SK-N-SH treated with all-trans-retinoic acid at 6 μM for 48 hours (cell line): ENCODE data around the gene CAGE1.

Source experiments
- ATAC-seq: fragments of 200-7000 bp; cut with Tn5 transposase; 3 replicates; pipeline ENCODE4 v1.9.1; 2020; ENCODE audit warnings: mild to moderate bottlenecking, moderate library complexity
- ARNTL ChIP-seq: fragments of 450-650 bp; formaldehyde crosslinking; IDR thresholded peaks from 2 replicates; pipeline ENCODE4 v1.5.0; 2020; ENCODE audit warnings: low read depth, mild to moderate bottlenecking, moderate library complexity, borderline replicate concordance
- BACH2 ChIP-seq: fragments of 250-450 bp; sonication (Bioruptor Pico); IDR thresholded peaks from 2 replicates; pipeline ENCODE4 v1.9.0; 2021; ENCODE audit warnings: mild to moderate bottlenecking, borderline replicate concordance
- CREB5 ChIP-seq: fragments of 250-450 bp; sonication (Bioruptor Pico); IDR thresholded peaks from 2 replicates; pipeline ENCODE4 v1.5.1; 2020; ENCODE audit warnings: low read depth, mild to moderate bottlenecking, moderate library complexity
- CSDC2 ChIP-seq: fragments of 250-450 bp; sonication (Bioruptor Pico); IDR thresholded peaks from 2 replicates; pipeline ENCODE4 v1.5.0; 2020; ENCODE audit warnings: mild to moderate bottlenecking, moderate library complexity
- ESRRG ChIP-seq: fragments of 250-450 bp; sonication (Bioruptor Pico); IDR thresholded peaks from 2 replicates; pipeline ENCODE4 v1.6.1; 2021; ENCODE audit warnings: mild to moderate bottlenecking
- GLIS3 ChIP-seq: fragments of 250-450 bp; sonication (Bioruptor Pico); IDR thresholded peaks from 2 replicates; pipeline ENCODE4 v1.5.0; 2020; ENCODE audit warnings: mild to moderate bottlenecking, moderate library complexity
- ISL1 ChIP-seq: fragments of 250-450 bp; sonication (Bioruptor Pico); IDR thresholded peaks from 2 replicates; pipeline ENCODE4 v2.1.2; 2022; ENCODE audit warnings: mild to moderate bottlenecking, moderate library complexity
- OSR1 ChIP-seq: fragments of 250-450 bp; sonication (Bioruptor Pico); IDR thresholded peaks from 2 replicates; pipeline ENCODE4 v1.8.0; 2022; ENCODE audit warnings: moderate library complexity, mild to moderate bottlenecking, inconsistent platforms
- POU6F1 ChIP-seq: fragments of 250-450 bp; sonication (Bioruptor Pico); IDR thresholded peaks from 2 replicates; pipeline ENCODE4 v1.8.0; 2021; ENCODE audit warnings: low read depth, mild to moderate bottlenecking, moderate library complexity, borderline replicate concordance
- PPARA ChIP-seq: fragments of 250-450 bp; sonication (Bioruptor Pico); IDR thresholded peaks from 2 replicates; pipeline ENCODE4 v1.5.0; 2020; ENCODE audit warnings: mild to moderate bottlenecking, borderline replicate concordance
- RARB ChIP-seq: fragments of 250-450 bp; sonication (Bioruptor Pico); IDR thresholded peaks from 2 replicates; pipeline ENCODE4 v1.8.0; 2021; ENCODE audit warnings: mild to moderate bottlenecking, moderate library complexity
- TCF4 ChIP-seq: fragments of 250-450 bp; sonication (Bioruptor Pico); IDR thresholded peaks from 2 replicates; pipeline ENCODE4 v1.8.0; 2021; ENCODE audit warnings: mild to moderate bottlenecking, moderate library complexity, borderline replicate concordance
- TOX ChIP-seq: fragments of 250-450 bp; sonication (Bioruptor Pico); IDR thresholded peaks from 2 replicates; pipeline ENCODE4 v1.8.0; 2021; ENCODE audit warnings: mild to moderate bottlenecking, moderate library complexity, borderline replicate concordance
- TSHZ2 ChIP-seq: fragments of 250-450 bp; sonication (Bioruptor Pico); IDR thresholded peaks from 2 replicates; pipeline ENCODE4 v1.5.0; 2020; ENCODE audit warnings: mild to moderate bottlenecking, moderate library complexity
- ZFP3 ChIP-seq: fragments of 250-450 bp; sonication (Bioruptor Pico); IDR thresholded peaks from 2 replicates; pipeline ENCODE4 v1.5.0; 2020; ENCODE audit warnings: mild to moderate bottlenecking, moderate library complexity
- ZNF565 ChIP-seq: fragments of 450-650 bp; formaldehyde crosslinking; conservative IDR thresholded peaks from 2 replicates; pipeline ENCODE4 v1.5.0; 2020; ENCODE audit warnings: low read depth, mild to moderate bottlenecking, moderate library complexity
- ZNF8 ChIP-seq: fragments of 450-650 bp; formaldehyde crosslinking; IDR thresholded peaks from 2 replicates; pipeline ENCODE4 v1.5.0; 2020; ENCODE audit warnings: mild to moderate bottlenecking, moderate library complexity
- TF ChIP-seq, protein P1 (sequence below): fragments of 250-450 bp; sonication (Bioruptor Pico); IDR thresholded peaks from 2 replicates; pipeline ENCODE4 v1.5.1; 2021; ENCODE audit warnings: mild to moderate bottlenecking, moderate library complexity
- TF ChIP-seq, protein P2 (sequence below): fragments of 250-450 bp; sonication (Bioruptor Pico); IDR thresholded peaks from 2 replicates; pipeline ENCODE4 v1.8.0; 2020; ENCODE audit warnings: mild to moderate bottlenecking, moderate library complexity, borderline replicate concordance

Gene CAGE1

GRCh38 chr6:7411328-7411727 is 21.8 kb upstream of the CAGE1 start (continued):
- TF ChIP-seq POU6F1 (no peak), ISL1 (CRISPR knock-in tag) (no peak)

DNA sequence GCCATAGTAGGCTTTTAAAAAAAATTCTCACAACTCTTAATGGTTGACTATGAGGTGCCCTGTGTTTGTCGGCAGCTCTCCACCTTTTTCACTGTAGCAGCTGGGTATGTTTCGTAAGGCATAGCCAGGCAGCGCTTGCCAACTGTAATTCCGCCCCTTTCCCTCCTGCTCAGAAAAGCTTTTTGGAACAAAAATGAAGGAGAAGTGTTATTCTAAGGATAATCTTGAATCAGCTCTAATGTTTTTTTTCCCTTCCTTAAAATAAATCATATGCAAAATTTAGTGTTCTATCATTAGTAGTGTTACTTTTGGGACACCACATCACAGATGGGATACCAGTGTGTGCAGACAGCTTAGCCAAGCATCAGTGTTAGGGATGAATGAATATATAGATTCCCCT is 21.3 kb upstream of the CAGE1 start:
- no peak for ATAC-seq
- no peak for TF ChIP-seq ESRRG (CRISPR knock-in tag)
- no peak for TF ChIP-seq ISL1 (CRISPR knock-in tag)
- TF ChIP-seq CSDC2 (CRISPR knock-in tag), result no peak
- no peak for TF ChIP-seq ARNTL (CRISPR knock-in tag)
- no peak for TF ChIP-seq ZNF565 (CRISPR knock-in tag)
- no peak for TF ChIP-seq BACH2 (CRISPR knock-in tag)
- no peak for TF ChIP-seq ZNF8 (CRISPR knock-in tag)

DNA sequence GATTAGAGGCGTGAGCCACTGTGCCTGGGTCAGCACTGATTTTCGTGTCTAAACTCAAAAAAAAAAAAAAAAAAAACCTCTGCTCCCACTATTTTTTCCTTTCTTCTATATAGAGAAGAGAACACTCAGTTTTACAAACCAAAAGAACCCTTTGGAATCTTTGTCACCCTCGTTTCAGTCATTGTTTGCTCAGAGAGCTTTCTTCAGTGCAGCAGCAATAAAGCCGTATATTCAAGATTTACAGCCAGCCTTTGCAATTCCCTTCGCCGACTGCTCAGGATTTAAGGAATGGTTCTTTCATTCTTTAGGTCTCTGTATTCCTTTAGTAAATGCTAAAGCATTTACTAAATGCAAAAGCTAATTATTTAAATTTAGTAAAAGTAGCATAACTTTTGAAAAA is 20.2 kb upstream of the CAGE1 start:
- no peak for TF ChIP-seq TSHZ2 (CRISPR knock-in tag)
- TF ChIP-seq, protein P1, sequence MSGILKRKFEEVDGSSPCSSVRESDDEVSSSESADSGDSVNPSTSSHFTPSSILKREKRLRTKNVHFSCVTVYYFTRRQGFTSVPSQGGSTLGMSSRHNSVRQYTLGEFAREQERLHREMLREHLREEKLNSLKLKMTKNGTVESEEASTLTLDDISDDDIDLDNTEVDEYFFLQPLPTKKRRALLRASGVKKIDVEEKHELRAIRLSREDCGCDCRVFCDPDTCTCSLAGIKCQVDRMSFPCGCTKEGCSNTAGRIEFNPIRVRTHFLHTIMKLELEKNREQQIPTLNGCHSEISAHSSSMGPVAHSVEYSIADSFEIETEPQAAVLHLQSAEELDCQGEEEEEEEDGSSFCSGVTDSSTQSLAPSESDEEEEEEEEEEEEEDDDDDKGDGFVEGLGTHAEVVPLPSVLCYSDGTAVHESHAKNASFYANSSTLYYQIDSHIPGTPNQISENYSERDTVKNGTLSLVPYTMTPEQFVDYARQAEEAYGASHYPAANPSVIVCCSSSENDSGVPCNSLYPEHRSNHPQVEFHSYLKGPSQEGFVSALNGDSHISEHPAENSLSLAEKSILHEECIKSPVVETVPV (CRISPR knock-in tag), result no peak
- TF ChIP-seq, protein P2, sequence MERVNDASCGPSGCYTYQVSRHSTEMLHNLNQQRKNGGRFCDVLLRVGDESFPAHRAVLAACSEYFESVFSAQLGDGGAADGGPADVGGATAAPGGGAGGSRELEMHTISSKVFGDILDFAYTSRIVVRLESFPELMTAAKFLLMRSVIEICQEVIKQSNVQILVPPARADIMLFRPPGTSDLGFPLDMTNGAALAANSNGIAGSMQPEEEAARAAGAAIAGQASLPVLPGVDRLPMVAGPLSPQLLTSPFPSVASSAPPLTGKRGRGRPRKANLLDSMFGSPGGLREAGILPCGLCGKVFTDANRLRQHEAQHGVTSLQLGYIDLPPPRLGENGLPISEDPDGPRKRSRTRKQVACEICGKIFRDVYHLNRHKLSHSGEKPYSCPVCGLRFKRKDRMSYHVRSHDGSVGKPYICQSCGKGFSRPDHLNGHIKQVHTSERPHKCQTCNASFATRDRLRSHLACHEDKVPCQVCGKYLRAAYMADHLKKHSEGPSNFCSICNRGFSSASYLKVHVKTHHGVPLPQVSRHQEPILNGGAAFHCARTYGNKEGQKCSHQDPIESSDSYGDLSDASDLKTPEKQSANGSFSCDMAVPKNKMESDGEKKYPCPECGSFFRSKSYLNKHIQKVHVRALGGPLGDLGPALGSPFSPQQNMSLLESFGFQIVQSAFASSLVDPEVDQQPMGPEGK (CRISPR knock-in tag), result no peak
- TF ChIP-seq CSDC2 (CRISPR knock-in tag), result no peak
- TF ChIP-seq OSR1 (CRISPR knock-in tag), result no peak
- TF ChIP-seq TOX (CRISPR knock-in tag), result no peak
- no peak for TF ChIP-seq CREB5
- no peak for TF ChIP-seq TCF4 (CRISPR knock-in tag)
- no peak for TF ChIP-seq ZNF565 (CRISPR knock-in tag)
- TF ChIP-seq ZNF8 (CRISPR knock-in tag), result no peak
- no peak for TF ChIP-seq GLIS3 (CRISPR knock-in tag)
- TF ChIP-seq, all 23 proteins: peak for 0
- ATAC-seq, result no peak

GRCh38 chr6:7406743-7407142 is 17.2 kb upstream of the CAGE1 start:
- no peak for ATAC-seq
- TF ChIP-seq CSDC2 (CRISPR knock-in tag) (no peak), ISL1 (CRISPR knock-in tag) (no peak), GLIS3 (CRISPR knock-in tag) (no peak), ZNF8 (CRISPR knock-in tag) (no peak), OSR1 (CRISPR knock-in tag) (no peak), CREB5 (no peak), PPARA (CRISPR knock-in tag) (no peak), RARB (CRISPR knock-in tag) (no peak), TOX (CRISPR knock-in tag) (no peak), ZFP3 (CRISPR knock-in tag) (no peak), POU6F1 (no peak)
- TF ChIP-seq, protein P2 (CRISPR knock-in tag), result no peak
